HS-5 (cell line): ENCODE results near the gene COG6.

Source experiments
- DNase-seq: peaks from one replicate; pipeline ENCODE4 v3.0.0-alpha.2; 2012; ENCODE audit warnings: low read depth

COG6 gene

GRCh38 chr13:39770221-39771090 is 115.0 kb downstream of the COG6 start:
- DNase-seq, result no peak

DNA sequence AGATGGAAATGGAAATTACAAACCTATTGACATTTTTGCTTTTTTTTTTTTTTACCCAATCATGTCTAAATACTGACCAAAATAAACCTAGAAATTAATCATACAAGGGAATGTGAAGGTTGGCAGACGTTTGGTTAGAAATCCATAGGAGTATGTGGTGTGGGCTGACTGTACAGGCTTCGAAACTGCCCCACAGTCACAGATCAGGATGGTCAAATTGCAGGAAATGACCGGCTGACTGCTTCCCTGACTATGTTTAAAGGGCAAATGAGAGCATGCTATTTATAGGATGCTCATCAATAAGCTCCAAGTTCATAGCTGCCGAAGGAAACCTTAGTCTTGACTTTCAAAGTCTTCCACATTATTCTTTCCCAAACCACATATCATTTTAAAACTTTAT is 118.4 kb downstream of the COG6 start:
- DNase-seq, result peak; percentile 58

DNA sequence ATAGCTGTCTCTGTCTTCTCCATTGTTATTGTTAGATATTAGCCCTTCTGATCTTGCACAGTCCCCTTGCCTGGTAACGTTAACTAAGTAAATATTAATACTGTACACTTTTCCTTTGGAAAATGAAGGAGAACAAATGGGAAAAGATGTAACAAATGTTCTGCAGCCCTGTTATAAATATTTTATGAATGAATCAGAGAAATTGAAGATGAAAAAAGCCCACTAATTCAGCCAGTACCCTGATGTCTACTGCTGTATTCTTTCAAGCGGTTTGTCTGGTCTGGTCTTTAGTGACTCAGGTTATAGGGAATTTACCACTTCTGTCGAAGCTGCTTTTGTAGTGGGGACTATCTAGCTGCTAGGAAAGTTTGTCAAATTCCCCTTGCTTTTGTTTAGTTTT is 121.0 kb downstream of the COG6 start:
- no peak for DNase-seq

DNA sequence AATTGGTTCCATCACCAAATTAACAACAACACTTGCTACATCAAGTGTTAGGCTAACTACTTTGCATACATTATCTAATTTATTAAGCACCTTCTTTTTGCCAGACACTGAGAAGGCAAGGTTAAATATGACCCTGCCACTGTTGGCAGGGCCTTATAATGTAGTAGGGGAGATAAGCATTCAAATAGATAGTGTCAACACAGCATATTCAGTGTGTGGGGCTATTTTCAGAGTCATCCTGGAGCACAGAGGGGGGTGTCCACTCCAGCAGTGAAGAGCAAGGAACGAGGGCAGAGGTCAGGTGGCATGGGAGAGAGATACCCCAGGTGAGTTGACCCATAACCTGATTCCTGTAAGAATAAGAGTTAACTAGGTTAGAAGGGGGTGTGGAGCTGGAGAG is 121.6 kb downstream of the COG6 start:
- no peak for DNase-seq

- DNase-seq, result peak; percentile 56
Measured at GRCh38 chr13:39777527-39778061, 122.1 kb downstream of the COG6 start.

DNA sequence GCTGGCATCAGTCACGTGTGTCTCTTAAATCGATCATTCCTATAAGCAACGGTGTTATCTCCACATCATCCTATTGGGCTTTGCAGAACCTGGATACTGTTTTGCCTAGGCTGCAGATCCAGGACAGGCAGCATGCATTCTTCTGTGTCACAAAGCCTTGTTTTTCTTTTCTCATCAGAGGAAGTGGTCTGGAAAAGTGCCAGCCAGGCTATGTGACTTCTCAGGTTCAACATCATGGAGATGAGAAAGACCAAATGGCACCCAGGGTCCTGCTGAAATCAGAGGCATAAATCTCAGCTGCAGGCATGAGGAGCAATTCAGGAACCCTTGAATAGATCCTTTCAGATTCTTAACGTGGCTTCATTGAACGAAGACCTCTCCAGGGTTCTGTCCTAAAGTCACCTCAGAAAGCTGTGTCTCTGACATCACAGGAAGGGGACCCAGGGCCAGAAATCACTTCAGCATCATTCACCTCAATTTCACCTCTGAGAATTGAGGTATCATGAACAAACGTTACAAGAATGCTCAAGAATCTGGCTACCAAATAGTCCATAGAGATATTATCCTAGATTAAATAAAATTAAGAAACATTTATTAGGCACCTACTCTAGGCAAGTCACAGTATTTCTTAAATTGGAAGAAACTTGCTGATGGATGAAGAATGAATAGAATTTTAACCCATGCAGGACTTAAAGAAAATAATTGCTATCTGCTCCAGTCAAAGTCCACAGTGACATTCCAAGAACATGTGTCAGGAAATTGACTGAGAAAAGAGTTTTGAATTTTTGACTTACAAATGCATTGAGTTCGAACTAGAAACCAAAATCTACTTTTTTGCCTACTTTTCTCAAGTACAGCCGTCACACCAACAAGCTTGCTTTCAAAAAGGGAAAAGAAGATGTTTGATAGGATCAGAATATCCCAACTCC is 124.1 kb downstream of the COG6 start:
- no peak for DNase-seq

DNA sequence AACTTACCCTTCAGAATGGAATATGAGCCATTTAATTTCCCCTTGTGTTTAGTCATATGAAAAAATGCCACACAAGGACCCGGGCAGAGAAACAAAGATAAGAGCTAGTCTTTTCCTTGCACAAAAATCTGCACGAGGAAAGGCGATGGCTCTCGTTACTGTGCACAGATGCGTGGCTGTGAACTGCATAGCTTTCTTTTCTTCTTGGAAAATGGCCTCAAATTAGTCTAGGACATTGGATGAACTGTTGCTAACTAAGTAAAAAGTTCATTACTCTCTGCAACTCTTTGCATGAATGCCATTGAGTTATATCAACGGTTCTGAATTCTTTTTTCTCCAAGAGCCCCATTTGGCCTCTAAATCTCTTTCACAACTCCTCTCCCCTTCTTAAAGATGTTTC is 125.2 kb downstream of the COG6 start:
- DNase-seq, result no peak

- no peak for DNase-seq
Measured at GRCh38 chr13:39781381-39781780, 125.9 kb downstream of the COG6 start.

GRCh38 chr13:39783051-39783450 is 127.6 kb downstream of the COG6 start:
- no peak for DNase-seq

- DNase-seq, result no peak
Measured at GRCh38 chr13:39784347-39784746, 128.9 kb downstream of the COG6 start.

DNA sequence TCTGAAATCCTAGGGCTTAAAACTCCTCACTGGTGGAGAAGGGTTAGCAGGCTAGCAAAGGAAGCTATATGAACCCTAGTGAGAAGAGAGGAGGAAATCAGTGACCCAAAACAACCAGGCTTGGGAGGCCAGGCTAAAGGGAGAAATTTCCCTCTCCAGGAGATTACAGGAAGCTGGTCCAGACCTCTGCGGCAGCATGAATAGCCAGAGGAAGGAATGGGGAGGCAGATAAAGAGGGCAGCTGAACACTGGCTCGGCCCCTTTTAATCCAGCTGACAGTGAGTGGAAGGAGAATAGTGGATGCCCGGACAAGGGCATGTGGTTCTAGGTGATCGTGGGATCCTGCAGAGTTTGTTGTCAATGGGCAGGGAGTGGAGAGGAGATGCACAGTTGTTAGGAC is 130.6 kb downstream of the COG6 start:
- no peak for DNase-seq

GRCh38 chr13:39787086-39787487 is 131.6 kb downstream of the COG6 start:
- DNase-seq, result no peak

DNA sequence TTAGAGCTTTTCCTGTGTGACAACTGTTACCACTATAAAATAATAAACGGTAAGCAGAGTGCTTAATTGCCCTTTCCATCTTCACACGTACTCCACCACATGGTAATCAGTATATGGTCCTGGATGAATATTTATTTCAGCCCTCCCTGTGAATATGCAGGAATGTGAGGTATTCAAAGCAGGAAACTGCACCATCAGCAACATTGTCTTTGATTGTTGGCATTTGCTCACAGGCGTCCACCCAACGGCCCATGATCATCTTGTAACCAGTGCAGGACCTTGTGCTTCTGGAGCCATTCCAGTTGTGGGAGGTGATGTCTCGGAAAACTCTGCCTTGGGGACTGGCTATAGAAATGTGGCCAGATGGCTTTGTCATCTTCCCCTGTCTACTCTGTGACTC is 132.6 kb downstream of the COG6 start:
- no peak for DNase-seq

DNA sequence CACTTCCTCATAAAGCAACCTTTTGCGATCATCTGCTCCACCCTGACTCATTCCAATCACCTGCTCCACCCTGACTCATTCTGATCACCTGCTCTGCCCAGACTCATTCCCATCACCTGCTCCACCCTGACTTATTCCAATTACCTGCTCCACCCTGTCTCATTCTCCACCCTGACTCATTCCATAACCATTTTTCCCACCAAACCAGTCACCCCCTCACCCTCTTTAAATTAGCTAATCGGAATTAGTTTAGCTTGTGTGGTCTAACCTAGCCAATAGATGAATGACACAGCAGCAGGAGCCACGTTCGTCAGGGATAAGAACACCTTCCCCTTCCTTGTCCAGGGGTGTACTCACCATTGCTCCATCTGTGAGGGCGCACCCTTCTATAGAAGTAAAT is 134.0 kb downstream of the COG6 start:
- DNase-seq, result no peak
